GM18511 (cell line): Measurements from ENCODE around the gene SHC3.

Experiments
- ATAC-seq: cut with Tn5 transposase; IDR thresholded peaks from one replicate; pipeline ENCODE4 v1.9.1; 2021; ENCODE audit warnings: mild to moderate bottlenecking, moderate library complexity; ENCODE audit not compliant: unreplicated experiment

The SHC3 gene

DNA sequence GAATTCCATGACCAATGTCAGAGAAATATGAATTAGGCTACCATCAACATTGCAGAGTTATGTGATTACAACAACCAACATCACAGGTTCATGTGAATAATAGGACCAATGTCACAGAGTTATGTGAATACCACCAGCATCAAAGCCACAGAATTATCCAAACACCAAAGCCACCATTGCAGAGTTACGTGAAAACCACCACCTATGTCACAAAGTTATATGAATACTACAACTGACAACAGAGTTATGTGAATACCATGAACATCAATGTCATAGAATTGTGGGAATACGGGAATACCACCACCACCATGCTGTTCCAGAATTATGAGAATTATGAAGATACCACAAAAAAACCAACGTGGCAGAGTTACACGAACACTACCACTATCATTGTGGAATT, 64.8 kb downstream of the SHC3 start:
- ATAC-seq = no peak

DNA sequence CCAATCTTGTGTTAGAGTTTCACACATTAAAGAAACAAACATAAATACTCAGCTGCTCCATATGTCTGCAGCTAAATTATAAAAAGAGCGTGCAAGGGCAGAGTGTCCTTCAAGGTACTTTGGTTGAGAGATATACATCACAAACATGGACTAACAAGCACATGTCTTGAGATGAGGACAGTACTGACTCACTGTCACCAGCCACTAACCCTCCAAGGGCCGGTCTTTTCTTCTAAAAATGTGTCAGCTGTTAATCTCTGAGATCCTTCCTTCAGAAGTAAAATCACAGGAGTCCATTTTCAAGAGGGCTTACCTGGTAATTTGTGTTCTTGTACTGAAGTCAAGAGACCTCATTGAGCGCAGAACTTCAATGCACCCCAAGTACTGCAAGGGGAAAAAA, 66.4 kb downstream of the SHC3 start:
- ATAC-seq = no peak

GRCh38 chr9:89109666-89110065, 69.0 kb downstream of the SHC3 start:
- no peak for ATAC-seq

DNA sequence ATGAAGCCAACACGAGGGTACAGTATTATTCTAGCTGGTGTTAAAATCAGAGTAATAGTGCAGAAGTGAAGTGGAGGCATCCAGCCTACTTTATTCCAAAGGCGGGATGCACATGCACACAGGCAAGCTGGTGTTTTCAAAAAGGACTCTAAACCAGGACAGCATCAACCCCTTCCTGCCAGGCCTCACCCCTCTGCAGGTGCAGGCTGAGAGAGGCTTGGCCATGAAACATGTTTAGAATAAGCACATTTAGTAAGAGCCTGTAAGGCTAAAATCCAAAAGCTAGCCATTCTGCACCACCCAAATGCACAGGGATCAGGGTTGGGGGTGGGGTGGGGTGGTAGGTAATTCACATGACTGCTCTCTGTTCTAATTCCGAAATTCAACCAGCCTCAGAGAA, 71.2 kb downstream of the SHC3 start:
- no peak for ATAC-seq

DNA sequence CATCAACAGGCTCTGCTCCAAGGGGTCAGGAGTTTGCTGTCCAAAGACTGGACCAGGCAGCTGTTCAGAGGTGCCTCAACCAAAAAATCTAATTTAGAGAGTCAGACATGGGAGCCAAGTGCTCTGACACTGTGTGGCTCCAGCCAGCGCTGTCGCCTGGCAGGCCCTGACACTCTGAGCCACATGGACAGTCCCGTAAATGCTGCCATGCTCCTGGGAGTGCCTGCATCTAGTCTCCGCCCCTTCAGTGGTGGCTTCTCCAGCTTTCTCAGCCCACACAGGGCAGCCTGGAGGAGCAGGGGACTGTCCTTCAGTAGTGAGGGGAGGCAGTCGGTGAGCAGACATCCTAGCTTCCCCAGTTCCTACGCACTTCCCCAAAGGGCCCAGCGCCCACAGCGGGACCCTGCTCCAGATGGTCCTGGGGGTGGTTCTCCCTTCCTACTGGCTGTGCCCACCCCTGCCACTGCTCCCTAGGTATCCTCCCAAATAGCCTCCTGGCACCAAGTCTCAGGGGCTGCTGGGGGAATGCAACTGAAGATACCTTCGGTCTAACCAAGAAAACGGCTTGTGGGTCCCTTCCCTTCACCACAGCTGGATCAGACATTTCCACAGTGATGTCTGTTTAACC, 72.3 kb downstream of the SHC3 start:
- ATAC-seq = no peak

DNA sequence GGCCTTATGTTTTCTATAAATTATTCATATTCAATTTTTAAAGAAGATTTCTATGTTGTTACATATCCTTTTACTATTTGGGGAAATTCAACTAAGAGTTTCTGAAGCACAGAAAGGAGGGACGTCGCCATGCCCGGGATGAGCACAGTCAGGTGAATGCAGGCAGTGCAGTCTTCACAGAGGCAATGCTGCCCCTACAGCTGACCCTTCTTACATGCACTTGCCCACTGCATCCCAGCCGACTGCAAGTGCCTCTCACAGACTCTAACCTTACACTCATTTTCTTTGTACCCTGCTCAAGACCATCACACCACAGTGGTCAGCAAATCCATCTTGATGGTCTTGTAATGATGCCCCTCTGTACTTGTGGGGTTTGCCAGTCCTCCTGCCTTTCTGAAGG, 73.8 kb downstream of the SHC3 start:
- ATAC-seq = no peak

DNA sequence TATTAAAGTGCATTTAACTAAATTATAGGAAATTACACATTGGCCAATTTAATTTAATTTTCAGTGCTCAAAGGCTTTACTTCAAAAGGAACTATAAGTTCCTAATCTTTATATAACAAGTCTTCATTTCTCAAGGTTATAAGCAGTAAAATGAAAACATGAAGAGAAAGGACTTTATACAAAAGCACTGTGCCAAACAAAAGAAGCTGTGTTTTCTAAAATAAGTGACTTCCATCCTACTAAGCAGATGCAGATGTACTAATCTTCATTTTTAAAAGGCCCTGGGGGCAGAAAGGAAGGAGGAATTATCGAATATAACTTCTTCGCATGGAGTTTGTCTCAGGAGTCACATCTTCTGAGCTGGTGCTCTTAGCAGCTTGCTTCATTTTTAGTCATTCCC, 81.4 kb downstream of the SHC3 start:
- no peak for ATAC-seq

GRCh38 chr9:89096807-89097206, 81.8 kb downstream of the SHC3 start:
- ATAC-seq = no peak

GRCh38 chr9:89095761-89096528, 82.7 kb downstream of the SHC3 start:
- ATAC-seq = no peak

- no peak for ATAC-seq
These were observed 85.2 kb downstream of the SHC3 start for GRCh38 chr9:89093201-89093975.

DNA sequence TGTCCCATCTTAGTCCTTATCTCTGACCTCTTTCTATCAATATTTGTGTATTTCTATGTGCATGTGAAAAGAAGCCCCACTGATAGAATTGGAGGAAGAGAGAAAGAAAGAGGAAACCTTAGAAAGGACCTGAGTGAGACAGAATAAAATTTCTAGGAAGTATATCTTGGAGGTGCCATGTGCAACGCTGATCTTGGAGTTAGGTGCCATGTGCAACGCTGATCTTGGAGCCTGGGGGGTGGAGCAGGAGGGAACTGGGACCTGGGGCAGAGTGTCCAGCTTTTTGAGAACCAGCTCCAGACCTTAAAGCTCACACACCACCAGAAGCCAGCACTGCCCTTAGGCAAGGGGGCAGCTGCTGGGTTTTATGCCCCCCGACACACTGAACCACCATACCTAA, 89.4 kb downstream of the SHC3 start:
- ATAC-seq = no peak

DNA sequence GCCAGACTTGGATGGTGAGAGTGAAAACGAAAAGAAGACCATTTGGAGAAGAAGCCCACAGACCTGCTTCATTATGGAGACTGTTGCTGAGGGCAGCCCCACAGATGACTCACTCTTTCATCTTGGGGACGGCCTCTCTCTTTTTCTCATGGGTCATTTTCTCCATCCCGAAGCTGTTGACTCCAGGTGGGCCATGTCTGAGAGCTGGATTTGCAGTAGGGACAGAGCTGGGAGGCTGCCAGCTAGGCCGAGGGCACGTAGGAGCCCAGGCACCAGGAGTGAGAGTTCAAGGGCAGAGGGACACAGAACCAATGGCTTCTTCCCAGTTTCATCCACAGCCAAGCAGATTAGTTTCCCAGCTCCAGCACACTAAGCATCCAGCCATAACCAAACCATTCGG, 95.0 kb downstream of the SHC3 start:
- ATAC-seq = no peak

GRCh38 chr9:89080193-89080592, 98.4 kb downstream of the SHC3 start:
- ATAC-seq = no peak

DNA sequence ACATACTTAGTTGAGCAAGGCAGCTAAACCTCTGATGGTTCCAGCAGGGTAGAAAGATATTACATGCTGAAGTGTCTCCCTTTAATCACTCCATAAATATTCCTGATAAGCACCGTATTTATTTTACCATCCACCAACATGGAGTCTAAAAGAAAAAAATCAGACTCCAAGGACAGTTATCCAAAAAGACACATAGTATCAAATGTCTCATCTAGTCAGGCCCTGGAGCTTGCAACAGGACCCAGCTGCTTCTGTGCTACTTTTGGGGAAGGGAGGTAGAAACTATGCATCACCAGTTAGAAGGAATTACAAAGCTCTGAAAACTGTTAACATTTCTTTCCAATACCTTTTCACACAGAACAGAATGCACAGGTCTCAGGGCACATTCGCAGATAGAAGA, 99.2 kb downstream of the SHC3 start:
- no peak for ATAC-seq

GRCh38 chr9:89078860-89079259, 99.8 kb downstream of the SHC3 start:
- ATAC-seq = no peak

GRCh38 chr9:89078421-89078820, 100.2 kb downstream of the SHC3 start:
- ATAC-seq = no peak

DNA sequence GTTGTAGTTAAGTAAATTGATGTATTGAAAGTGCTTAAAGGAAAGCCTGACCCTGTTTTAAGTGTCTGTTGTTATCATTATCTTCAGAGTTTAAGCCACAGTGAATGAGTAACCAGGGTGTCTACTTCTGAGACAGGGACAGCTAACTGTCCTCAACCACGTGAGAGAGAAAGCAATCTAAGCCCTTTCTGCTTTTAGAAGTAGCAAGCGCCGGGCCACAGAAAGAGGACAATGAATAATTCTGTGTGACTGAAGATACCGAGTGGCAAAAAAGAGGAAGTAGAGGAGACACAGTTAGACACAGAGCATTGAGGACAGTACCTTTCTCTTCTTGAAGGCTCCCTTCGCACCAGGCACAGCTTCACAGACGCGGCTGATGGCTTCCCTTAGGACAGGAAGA, 101.1 kb downstream of the SHC3 start:
- peak; percentile 91 for ATAC-seq

GRCh38 chr9:89073397-89073796, 105.2 kb downstream of the SHC3 start:
- no peak for ATAC-seq

GRCh38 chr9:89071591-89071990, 107.0 kb downstream of the SHC3 start:
- no peak for ATAC-seq

- ATAC-seq = no peak
These were observed 111.8 kb downstream of the SHC3 start for GRCh38 chr9:89066835-89067234.

DNA sequence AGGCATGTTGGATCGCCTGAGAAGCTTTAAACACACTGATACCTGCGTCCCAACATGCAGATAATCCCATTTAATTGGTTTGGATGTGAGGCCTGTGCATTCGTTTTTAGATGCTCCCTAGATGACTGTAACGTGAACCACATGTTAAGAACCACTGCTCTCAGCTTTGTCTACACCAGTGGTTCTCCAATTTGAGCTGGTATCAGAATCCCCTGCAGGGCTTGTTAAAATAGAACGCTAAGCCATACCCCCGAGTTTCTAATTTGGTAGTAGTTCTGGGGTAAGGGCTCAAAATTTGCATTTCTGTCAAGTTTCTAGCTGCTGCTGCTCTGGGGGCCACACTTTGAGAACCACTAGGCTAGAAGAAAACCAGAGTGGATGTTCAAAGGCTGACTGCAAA, 112.7 kb downstream of the SHC3 start:
- ATAC-seq = no peak

DNA sequence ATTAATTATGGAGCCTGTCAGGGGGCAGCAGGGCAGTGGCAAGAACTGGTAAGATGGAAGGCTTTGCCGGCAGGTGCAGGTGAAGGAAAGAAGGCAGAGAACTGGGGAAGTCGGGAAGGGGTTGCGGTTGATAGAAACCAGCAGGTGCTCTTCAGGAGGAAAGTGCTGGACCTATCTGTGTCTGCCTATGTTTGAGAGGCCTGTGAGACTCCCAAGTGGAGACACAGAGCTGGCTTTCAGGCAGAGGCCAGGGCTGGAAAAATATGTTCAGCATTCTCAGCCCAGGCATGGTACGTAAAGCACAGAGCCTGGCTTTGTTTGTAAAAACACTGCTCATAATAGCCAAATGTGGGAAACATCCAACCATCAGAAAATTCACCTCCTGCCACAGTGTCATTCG, 117.8 kb downstream of the SHC3 start:
- ATAC-seq = no peak
